ENCODE measurements around the gene RPP21. TPM values are rescaled to one million over a fixed set of nuclear protein-coding genes. Genes with fewer than 3 reads are reported as not detected.
A peak's percentile ranks its signal among the peaks of the same experiment; 100 is the strongest.

The RPP21 gene
- total RNA-seq, 1 donor from 2014 or later = 30.6 TPM

- peaks cover 99% of the 10 kb centered on the region for H3K36me3 ChIP-seq
- intact Hi-C loops (cut with DNase I) = no loop called here
Measured at GRCh38 chr6:30334075-30334783, 10.7 kb upstream of the RPP21 start.

GRCh38 chr6:30340589-30341054 lies 4.3 kb upstream of the RPP21 start:
- DNase-seq = no peak
- no peak for ATAC-seq
- Histone ChIP-seq H3K4me3 (no peak overlapping the region), H3K27ac (no peak overlapping the region), H3K4me1 (peaks cover 9% of the 10 kb centered on the region), H3K27me3 (ENCODE audit: low read depth) (no peaks in the 10 kb centered on the region), H3K9me3 (no peaks in the 10 kb centered on the region), H3K36me3 (peaks cover 71% of the 10 kb centered on the region)
- intact Hi-C loops (cut with DNase I) = no loop called here
- no peak for TF ChIP-seq CTCF (IDR thresholded peaks at IDR 0.05)

More at GRCh38 chr6:30334075-30334783, 10.7 kb upstream of the RPP21 start:
- DNase-seq (no peak), ATAC-seq (no peak)
- Histone ChIP-seq H3K4me3 (no peak overlapping the region), H3K27ac (no peak overlapping the region), H3K9me3 (no peaks in the 10 kb centered on the region), H3K27me3 (ENCODE audit: low read depth) (no peaks in the 10 kb centered on the region), H3K4me1 (no peaks in the 10 kb centered on the region)
- TF ChIP-seq CTCF (IDR thresholded peaks at IDR 0.05) = no peak

GRCh38 chr6:30341218-30341617 lies 3.7 kb upstream of the RPP21 start:
- ATAC-seq = no peak
- peaks cover 15% of the 10 kb centered on the region for H3K4me1 ChIP-seq
- H3K27me3 ChIP-seq (ENCODE audit: low read depth) = no peaks in the 10 kb centered on the region
- intact Hi-C loops (cut with DNase I) = no loop called here
- peaks cover 66% of the 10 kb centered on the region for H3K36me3 ChIP-seq
- no peaks in the 10 kb centered on the region for H3K9me3 ChIP-seq
- H3K27ac ChIP-seq = no peak overlapping the region
- no peak for DNase-seq
- TF ChIP-seq CTCF (IDR thresholded peaks at IDR 0.05) = no peak
- H3K4me3 ChIP-seq = no peak overlapping the region

- Histone ChIP-seq H3K27me3 (ENCODE audit: low read depth) (no peaks in the 10 kb centered on the region), H3K4me3 (no peak overlapping the region), H3K9me3 (no peaks in the 10 kb centered on the region), H3K27ac (no peak overlapping the region), H3K4me1 (peaks cover 15% of the 10 kb centered on the region), H3K36me3 (peaks cover 66% of the 10 kb centered on the region)
- ATAC-seq = no peak
- intact Hi-C loops (cut with DNase I) = no loop called here
- DNase-seq = no peak
- no peak for TF ChIP-seq CTCF (IDR thresholded peaks at IDR 0.05)
Measured at GRCh38 chr6:30341728-30342127, 3.2 kb upstream of the RPP21 start.

- no peaks in the 10 kb centered on the region for H3K9me3 ChIP-seq
- no peak for ATAC-seq
- no peak for TF ChIP-seq CTCF (IDR thresholded peaks at IDR 0.05)
- no peak for DNase-seq
- intact Hi-C loops (cut with DNase I) = no loop called here
- H3K27ac ChIP-seq = peak overlapping the region; percentile 91
- H3K4me1 ChIP-seq = peaks cover 15% of the 10 kb centered on the region
- H3K36me3 ChIP-seq = peaks cover 50% of the 10 kb centered on the region
- H3K4me3 ChIP-seq = peak overlapping the region; percentile 97
- no peaks in the 10 kb centered on the region for H3K27me3 ChIP-seq (ENCODE audit: low read depth)
Measured at GRCh38 chr6:30344191-30344867, 627 bp upstream of the RPP21 start.

Data from lower lobe of right lung (tissue), 2 donors.